ENCODE results near the gene CSF1. TPM values are rescaled to one million over a fixed set of nuclear protein-coding genes. Genes with fewer than 3 reads are reported as not detected.

Gene CSF1
- total RNA-seq, 1 donor from 2014 or later: 87.3 TPM

- no peak for DNase-seq (ENCODE audit: extremely low read depth, low read depth, low spot score)
Observed at GRCh38 chr1:109975718-109976117, 65.1 kb downstream of the CSF1 start.

GRCh38 chr1:109976762-109977161 is 66.1 kb downstream of the CSF1 start:
- no peak for DNase-seq (ENCODE audit: extremely low read depth, low read depth, low spot score)

DNA sequence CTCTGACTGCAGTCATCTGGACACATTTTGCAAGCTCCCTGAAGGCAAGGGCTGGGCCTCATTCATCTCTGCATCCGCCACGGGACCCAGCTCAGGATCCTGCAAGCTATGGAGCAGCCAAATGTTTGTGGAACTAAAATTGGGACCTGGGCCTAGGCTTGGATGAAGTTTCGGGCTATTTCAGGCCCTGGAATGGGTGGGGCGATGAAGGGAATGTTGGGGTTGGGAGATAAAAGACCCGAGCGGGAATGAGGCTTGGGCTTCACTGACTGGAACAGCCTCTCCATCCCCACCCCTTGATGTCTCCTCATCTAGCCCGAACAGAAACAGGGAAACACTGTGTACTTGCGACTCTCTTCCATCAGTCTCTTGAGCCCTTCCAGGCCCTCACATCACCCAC is 66.6 kb downstream of the CSF1 start:
- no peak for DNase-seq (ENCODE audit: extremely low read depth, low read depth, low spot score)

- no peak for DNase-seq (ENCODE audit: extremely low read depth, low read depth, low spot score)
Observed at GRCh38 chr1:109977657-109978378, 67.2 kb downstream of the CSF1 start.

DNA sequence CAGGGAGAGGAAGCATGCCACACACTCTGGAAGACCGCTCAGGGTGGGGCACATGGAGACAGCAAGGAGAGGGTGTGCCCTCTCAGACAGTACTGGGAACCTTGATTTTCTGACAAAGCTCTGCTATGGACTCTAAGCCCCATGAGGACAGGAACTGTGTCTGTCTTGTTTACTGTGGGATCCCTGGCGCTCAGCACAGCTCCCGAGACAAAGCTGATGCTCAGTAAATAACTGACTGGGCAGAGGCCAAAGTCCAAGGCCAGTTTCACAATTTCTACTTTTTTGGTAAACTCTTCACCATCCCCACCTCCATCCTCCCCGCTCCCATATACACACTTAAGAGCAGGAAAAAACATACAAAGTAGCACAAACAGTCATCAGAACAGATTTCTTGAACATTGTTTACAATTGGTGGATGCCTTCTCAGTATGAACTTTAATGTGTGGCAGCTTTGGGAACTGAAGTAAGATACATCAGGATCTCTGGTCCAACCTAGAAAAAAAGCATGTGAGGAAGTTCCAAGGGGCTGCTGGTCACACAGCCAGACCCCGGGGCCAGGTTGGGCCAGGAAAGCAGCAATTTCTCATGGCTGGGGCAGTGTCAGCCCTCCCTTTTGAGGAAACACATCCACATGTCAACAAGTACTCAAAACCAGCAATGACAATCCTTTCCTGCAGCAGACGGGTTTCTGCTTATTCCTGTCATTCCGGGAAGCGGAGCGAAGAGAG is 68.3 kb downstream of the CSF1 start:
- DNase-seq (ENCODE audit: extremely low read depth, low read depth, low spot score): no peak

- DNase-seq (ENCODE audit: extremely low read depth, low read depth, low spot score): peak; percentile 78
Observed at GRCh38 chr1:109979489-109980091, 68.9 kb downstream of the CSF1 start.

Other genes starting within 250 kb of the CSF1 start
- 1.9 and 6.2 TPM in 2 replicates for gene GSTM2, start 242.8 kb upstream of the CSF1 start, total RNA-seq
- gene GSTM1, start 223.0 kb upstream of the CSF1 start, total RNA-seq: 9.3 TPM in 1 of 2 replicates, not detected in the other
- gene GSTM5, start 198.6 kb upstream of the CSF1 start, total RNA-seq: not detected in 2 replicates
- 25.7 and 39.8 TPM in 2 replicates for gene GSTM3, start 169.8 kb upstream of the CSF1 start, total RNA-seq
- not detected in 2 replicates for gene EPS8L3, start 146.9 kb upstream of the CSF1 start, total RNA-seq
- 35.0 and 51.6 TPM in 2 replicates for gene AHCYL1, start 73.9 kb downstream of the CSF1 start, total RNA-seq
- 34.8 and 55.7 TPM in 2 replicates for gene STRIP1, start 123.8 kb downstream of the CSF1 start, total RNA-seq
- gene ALX3, start 159.8 kb downstream of the CSF1 start, total RNA-seq: not detected in 2 replicates
- not detected in 2 replicates for gene UBL4B, start 201.6 kb downstream of the CSF1 start, total RNA-seq
- gene SLC6A17, start 239.6 kb downstream of the CSF1 start, total RNA-seq: 0.12 and 1.9 TPM in 2 replicates